Measurements from ENCODE around the gene DPP8.
"Not testable (repeated sequence)": the region's sequence is repeated elsewhere in the genome, so short reads cannot be mapped to it uniquely, and the experiment has no call there.

The DPP8 gene

GRCh38 chr15:65516997-65517865 lies at the start of gene DPP8:
TSS of gene DPP8 (minus strand) at chr15:65517689. CDS start at chr15:65512553, 5,136 bp downstream.
- peak; percentile 79 to 90 for DNase-seq (ENCODE audit: low read depth in 2 of 2)

GRCh38 chr15:65561934-65562333 lies 44.4 kb upstream of the DPP8 start:
- no peak for DNase-seq (ENCODE audit: low read depth in 2 of 2)

- DNase-seq (ENCODE audit: low read depth in 2 of 2): no peak
Measured at GRCh38 chr15:65559941-65560340, 42.5 kb upstream of the DPP8 start.

- no peak for DNase-seq (ENCODE audit: low read depth in 2 of 2)
Measured at GRCh38 chr15:65558997-65559760, 41.7 kb upstream of the DPP8 start.

- no peak for DNase-seq (ENCODE audit: low read depth in 2 of 2)
Measured at GRCh38 chr15:65558336-65558735, 40.8 kb upstream of the DPP8 start.

- no peak for DNase-seq (ENCODE audit: low read depth in 2 of 2)
Measured at GRCh38 chr15:65556622-65557021, 39.1 kb upstream of the DPP8 start.

GRCh38 chr15:65553691-65554090 lies 36.2 kb upstream of the DPP8 start:
- DNase-seq (ENCODE audit: low read depth in 2 of 2): no peak

GRCh38 chr15:65552851-65553250 lies 35.4 kb upstream of the DPP8 start:
- DNase-seq (ENCODE audit: low read depth in 2 of 2): not testable (repeated sequence)

GRCh38 chr15:65551183-65551582 lies 33.7 kb upstream of the DPP8 start:
- no peak for DNase-seq (ENCODE audit: low read depth in 2 of 2)

GRCh38 chr15:65550681-65551098 lies 33.2 kb upstream of the DPP8 start:
- DNase-seq (ENCODE audit: low read depth in 2 of 2): no peak

- DNase-seq (ENCODE audit: low read depth in 2 of 2): not testable (repeated sequence)
Measured at GRCh38 chr15:65549288-65549687, 31.8 kb upstream of the DPP8 start.

- DNase-seq (ENCODE audit: low read depth in 2 of 2): no peak
Measured at GRCh38 chr15:65547841-65548240, 30.4 kb upstream of the DPP8 start.

GRCh38 chr15:65541231-65541820 lies 23.8 kb upstream of the DPP8 start:
- no peak for DNase-seq (ENCODE audit: low read depth in 2 of 2)

GRCh38 chr15:65540314-65540713 lies 22.8 kb upstream of the DPP8 start:
- DNase-seq (ENCODE audit: low read depth in 2 of 2): no peak

- no peak for DNase-seq (ENCODE audit: low read depth in 2 of 2)
Measured at GRCh38 chr15:65535192-65535591, 17.7 kb upstream of the DPP8 start.

- DNase-seq (ENCODE audit: low read depth in 2 of 2): no peak
Measured at GRCh38 chr15:65533057-65533756, 15.7 kb upstream of the DPP8 start.

GRCh38 chr15:65532738-65533051 lies 15.2 kb upstream of the DPP8 start:
- DNase-seq (ENCODE audit: low read depth in 2 of 2): no peak

GRCh38 chr15:65530318-65531111 lies 13.0 kb upstream of the DPP8 start, which contains the start of gene HACD3:
TSS of gene HACD3 (plus strand) at chr15:65530463. CDS start at chr15:65530632, 169 bp downstream.
- peak; percentile 77 to 93 for DNase-seq (ENCODE audit: low read depth in 2 of 2)

- no peak for DNase-seq (ENCODE audit: low read depth in 2 of 2)
Measured at GRCh38 chr15:65529762-65530317, 12.4 kb upstream of the DPP8 start.

- DNase-seq (ENCODE audit: low read depth in 2 of 2): no peak
Measured at GRCh38 chr15:65528461-65529060, 11.1 kb upstream of the DPP8 start.
